ENCODE results near the gene UQCC5.

GRCh38 chr3:52506266-52506966, 30.0 kb upstream of the UQCC5 start:
- TF ChIP-seq RAD21 (conservative IDR thresholded peaks at IDR 0.05) (no peak), SMC3 (conservative IDR thresholded peaks at IDR 0.05; ENCODE audit: poor library complexity) (no peak), EP300 (conservative IDR thresholded peaks at IDR 0.05; ENCODE audit: poor library complexity, severe bottlenecking) (no peak), REST (IDR thresholded peaks at IDR 0.05; ENCODE audit: borderline replicate concordance) (no peak), CTCF (IDR thresholded peaks at IDR 0.05; ENCODE audit: poor library complexity, severe bottlenecking) (no peak), TAF1 (IDR thresholded peaks at IDR 0.05; ENCODE audit: low read depth) (no peak), POLR2AphosphoS5 (IDR thresholded peaks at IDR 0.05) (no peak), EZH2 (IDR thresholded peaks at IDR 0.05; ENCODE audit: borderline replicate concordance, insufficient read depth, low read length, poor library complexity, severe bottlenecking) (no peak)
